SH-SY5Y (cell line): ENCODE measurements around the gene PPFIA4.

Experiments used
- GATA2 ChIP-seq: IDR thresholded peaks from 2 replicates; pipeline ENCODE4 v1.6.1; 2011; ENCODE audit warnings: mild to moderate bottlenecking, low read depth, low read length
- GATA3 ChIP-seq: IDR thresholded peaks from 2 replicates; pipeline ENCODE4 v1.6.1; 2011; ENCODE audit warnings: low read depth, mild to moderate bottlenecking, low read length, moderate library complexity

DNA sequence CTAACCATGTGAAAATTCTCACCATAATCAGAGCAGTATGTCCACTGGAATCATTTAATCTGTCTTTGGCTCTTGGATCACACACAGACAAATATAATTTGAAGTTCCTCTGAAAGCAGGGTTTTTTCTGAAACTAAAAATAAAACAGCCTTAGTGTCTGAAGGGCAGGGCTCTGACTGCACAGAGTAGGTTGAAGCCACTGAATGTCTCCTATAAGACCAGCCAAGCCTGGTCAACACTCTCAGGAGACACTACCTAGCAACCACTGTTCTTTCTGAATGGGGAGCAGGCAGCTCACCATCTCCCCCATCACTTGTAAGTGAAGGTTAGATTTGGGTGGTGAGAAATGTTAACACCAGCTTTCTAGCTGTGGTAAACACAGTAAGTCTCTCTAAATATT, 35.2 kb upstream of the PPFIA4 start:
- TF ChIP-seq GATA2: no peak
- TF ChIP-seq GATA3: no peak
